ENCODE data around the gene ZNF217.
"Not testable (repeated sequence)": the region's sequence is repeated elsewhere in the genome, so short reads cannot be mapped to it uniquely, and the experiment has no call there.

Gene ZNF217

GRCh38 chr20:53621482-53622246 is 28.0 kb upstream of the ZNF217 start:
- DNase-seq: no peak

- DNase-seq: not testable (repeated sequence)
Observed at GRCh38 chr20:53618490-53619000, 24.9 kb upstream of the ZNF217 start.

- DNase-seq: no peak
Observed at GRCh38 chr20:53617791-53618489, 24.3 kb upstream of the ZNF217 start.

- DNase-seq: not testable (repeated sequence)
Observed at GRCh38 chr20:53616489-53616888, 22.9 kb upstream of the ZNF217 start.

GRCh38 chr20:53613748-53614147 is 20.1 kb upstream of the ZNF217 start:
- DNase-seq: no peak

- DNase-seq: not testable (repeated sequence)
Observed at GRCh38 chr20:53612289-53612688, 18.6 kb upstream of the ZNF217 start.

GRCh38 chr20:53611449-53611894 is 17.8 kb upstream of the ZNF217 start:
- DNase-seq: no peak

GRCh38 chr20:53609491-53610445 is 16.1 kb upstream of the ZNF217 start:
- DNase-seq: peak; percentile 83

- peak; percentile 63 for DNase-seq
Observed at GRCh38 chr20:53608456-53609452, 15.1 kb upstream of the ZNF217 start.

GRCh38 chr20:53608071-53608455 is 14.4 kb upstream of the ZNF217 start:
- DNase-seq: no peak

GRCh38 chr20:53606364-53606985 is 12.8 kb upstream of the ZNF217 start:
- DNase-seq: no peak

GRCh38 chr20:53605401-53605800 is 11.8 kb upstream of the ZNF217 start:
- DNase-seq: not testable (repeated sequence)

- not testable (repeated sequence) for DNase-seq
Observed at GRCh38 chr20:53604846-53605245, 11.2 kb upstream of the ZNF217 start.

- DNase-seq: no peak
Observed at GRCh38 chr20:53602661-53603060, 9.0 kb upstream of the ZNF217 start.

- DNase-seq: no peak
Observed at GRCh38 chr20:53599910-53600632, 6.4 kb upstream of the ZNF217 start.

GRCh38 chr20:53599378-53599777 is 5.7 kb upstream of the ZNF217 start:
- no peak for DNase-seq

- DNase-seq: no peak
Observed at GRCh38 chr20:53599044-53599362, 5.4 kb upstream of the ZNF217 start.

- peak; percentile 58 for DNase-seq
Observed at GRCh38 chr20:53598140-53599043, 4.8 kb upstream of the ZNF217 start.

GRCh38 chr20:53597521-53598120 is 4.0 kb upstream of the ZNF217 start:
- no peak for DNase-seq

All from CD4-positive, alpha-beta T cell treated with Interleukin-21 for 1 hour (primary cell).